CD4-positive, alpha-beta T cell (primary cell): ENCODE measurements around the gene PMM2. TPM values are rescaled to one million over a fixed set of nuclear protein-coding genes. Genes with fewer than 3 reads are reported as not detected.
A peak's percentile ranks its signal among the peaks of the same experiment; 100 is the strongest.
"Not testable (repeated sequence)": the region's sequence is repeated elsewhere in the genome, so short reads cannot be mapped to it uniquely, and the experiment has no call there.

Experiments used
- ATAC-seq: fragments of 200-7000 bp; cut with Tn5 transposase; one replicate; pipeline ENCODE4 v1.10.0; 2022; ENCODE audit warnings: mild to moderate bottlenecking; ENCODE audit not compliant: poor library complexity
- CTCF ChIA-PET: fragments of 350-600 bp; sonication (Branson Sonifier 250); formaldehyde crosslinking; loops from one replicate; lab custom pipeline; 2021; ENCODE audit warnings: antibody characterized with exemption, inconsistent platforms; lab: Charles Lee
- POLR2A ChIA-PET: fragments of 350-600 bp; sonication (Branson Sonifier 250); formaldehyde crosslinking; loops from one replicate; lab custom pipeline; 2021; ENCODE audit warnings: antibody characterized with exemption, inconsistent platforms; lab: Charles Lee
- DNase-seq, 14 experiments: peaks; one replicate each; pipeline ENCODE4 v3.0.0-alpha.2; 2013 to 2020; ENCODE audit warnings: mixed read lengths in 2 of 14
- H3K27ac ChIP-seq, 2 donors: one replicate each; pipeline versions ENCODE4 v1.5.1 to v1.7.0; 2013; ENCODE audit warnings: low read length in 2 of 2, low read depth in 1 of 2, mild to moderate bottlenecking in 1 of 2
- H3K27me3 ChIP-seq, 2 experiments: 1 replicate in 1 of 2; 2 replicates in 1 of 2; pipeline versions ENCODE4 v1.6.1 to v1.7.0; 2013; ENCODE audit warnings: low read length in 2 of 2, control low read depth in 1 of 2, mild to moderate bottlenecking in 1 of 2, moderate library complexity in 1 of 2; ENCODE audit not compliant: insufficient read depth in 2 of 2, control insufficient read depth in 1 of 2
- H3K36me3 ChIP-seq: one replicate; pipeline ENCODE4 v1.6.1; 2013; ENCODE audit warnings: low read length, control low read depth; ENCODE audit not compliant: insufficient read depth
- H3K4me1 ChIP-seq: one replicate; pipeline ENCODE4 v1.6.1; 2013; ENCODE audit warnings: low read length, control low read depth; ENCODE audit not compliant: insufficient read depth
- H3K4me3 ChIP-seq: one replicate; pipeline ENCODE4 v1.5.1; 2013; ENCODE audit warnings: mild to moderate bottlenecking, low read length, moderate library complexity
- H3K9me3 ChIP-seq, 2 experiments: 1 replicate in 1 of 2; 2 replicates in 1 of 2; pipeline versions ENCODE4 v1.6.1 to v1.7.0; 2013; ENCODE audit warnings: low read length in 2 of 2, mild to moderate bottlenecking in 2 of 2, control low read depth in 1 of 2, moderate library complexity in 1 of 2; ENCODE audit not compliant: control insufficient read depth in 1 of 2, insufficient read depth in 1 of 2
- H3K27ac Mint-ChIP-seq: one replicate; pipeline ENCODE4 v1.8.0; 2020; ENCODE audit warnings: mixed read lengths
- H3K27me3 Mint-ChIP-seq: one replicate; pipeline ENCODE4 v1.8.0; 2021; ENCODE audit warnings: mixed read lengths
- H3K36me3 Mint-ChIP-seq: one replicate; pipeline ENCODE4 v1.8.0; 2021; ENCODE audit warnings: low read depth, mixed read lengths
- H3K4me1 Mint-ChIP-seq: one replicate; pipeline ENCODE4 v1.8.0; 2021; ENCODE audit warnings: low read depth, mixed read lengths
- H3K4me3 Mint-ChIP-seq: one replicate; pipeline ENCODE4 v1.8.0; 2020; ENCODE audit warnings: mild to moderate bottlenecking, mixed read lengths
- H3K9me3 Mint-ChIP-seq: one replicate; pipeline ENCODE4 v1.8.0; 2020; ENCODE audit warnings: mixed read lengths
- intact Hi-C, 2 experiments: fragments of 100-400 bp; cut with DNase I in 1 of 2; cut with micrococcal nuclease in 1 of 2; formaldehyde crosslinking; loops; one replicate each; pipeline versions ENCODE4 v1.15.1 to v1.9.0; 2023 to 2025; cut with DNase I, micrococcal nuclease
- total RNA-seq, 174 experiments: library from RNA in 2 of 174; stranded (reverse) in 2 of 174; gene quantifications; one replicate each; pipeline ENCODE4 v1.2.3 and lab custom pipeline; 2021 to 2026
- TF ChIP-seq, protein P1 (sequence below): fragments of 200-600 bp; IDR thresholded peaks from one replicate; pipeline ENCODE4 v1.8.0; 2022; ENCODE audit warnings: antibody characterized with exemption, mild to moderate bottlenecking

The PMM2 gene
- total RNA-seq, 2 experiments from 2014 or later, result 24.2 to 27.0 TPM

GRCh38 chr16:8842016-8842415, 44.4 kb downstream of the PMM2 start:
- H3K4me1 ChIP-seq, DNase-seq, CTCF ChIA-PET, H3K27ac ChIP-seq, H3K9me3 ChIP-seq, POLR2A ChIA-PET, H3K4me3 ChIP-seq, H3K27me3 Mint-ChIP-seq, H3K4me3 Mint-ChIP-seq, intact Hi-C loops, ATAC-seq, H3K27me3 ChIP-seq, H3K9me3 Mint-ChIP-seq, H3K36me3 ChIP-seq: not testable (repeated sequence)
- H3K27ac Mint-ChIP-seq, result peak overlapping the region; percentile 37
- peaks cover 12% of the 10 kb centered on the region for H3K4me1 Mint-ChIP-seq
- peaks cover 16% of the 10 kb centered on the region for H3K36me3 Mint-ChIP-seq

DNA sequence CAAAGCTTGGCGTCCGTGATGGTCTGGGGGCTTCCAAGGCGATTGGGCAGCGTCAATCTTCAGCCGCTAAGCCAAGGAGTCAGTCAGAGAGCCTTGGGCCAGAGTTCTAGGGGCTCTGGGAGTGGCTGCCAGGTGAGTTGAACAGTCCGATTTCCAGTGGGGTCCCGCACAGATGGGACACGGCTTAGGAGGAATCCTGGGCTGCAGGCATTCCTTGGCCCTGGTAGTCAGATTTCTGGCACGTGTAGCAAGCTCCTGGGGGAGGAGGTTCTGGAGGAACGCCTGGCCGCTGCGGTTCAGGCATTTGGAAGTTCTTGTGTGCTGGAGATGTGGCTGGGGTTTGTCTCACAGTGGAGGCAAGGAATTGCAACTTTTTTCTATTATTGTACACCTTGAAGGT, 45.7 kb downstream of the PMM2 start:
- H3K4me3 ChIP-seq, ATAC-seq, H3K4me1 ChIP-seq, H3K27me3 Mint-ChIP-seq, H3K36me3 ChIP-seq, CTCF ChIA-PET, H3K4me3 Mint-ChIP-seq, H3K9me3 ChIP-seq, DNase-seq, H3K27ac Mint-ChIP-seq, H3K27ac ChIP-seq, H3K27me3 ChIP-seq, H3K9me3 Mint-ChIP-seq, POLR2A ChIA-PET, intact Hi-C loops: not testable (repeated sequence)
- peaks cover 12% of the 10 kb centered on the region for H3K4me1 Mint-ChIP-seq
- peaks cover 16% of the 10 kb centered on the region for H3K36me3 Mint-ChIP-seq

- TF ChIP-seq, protein P1, sequence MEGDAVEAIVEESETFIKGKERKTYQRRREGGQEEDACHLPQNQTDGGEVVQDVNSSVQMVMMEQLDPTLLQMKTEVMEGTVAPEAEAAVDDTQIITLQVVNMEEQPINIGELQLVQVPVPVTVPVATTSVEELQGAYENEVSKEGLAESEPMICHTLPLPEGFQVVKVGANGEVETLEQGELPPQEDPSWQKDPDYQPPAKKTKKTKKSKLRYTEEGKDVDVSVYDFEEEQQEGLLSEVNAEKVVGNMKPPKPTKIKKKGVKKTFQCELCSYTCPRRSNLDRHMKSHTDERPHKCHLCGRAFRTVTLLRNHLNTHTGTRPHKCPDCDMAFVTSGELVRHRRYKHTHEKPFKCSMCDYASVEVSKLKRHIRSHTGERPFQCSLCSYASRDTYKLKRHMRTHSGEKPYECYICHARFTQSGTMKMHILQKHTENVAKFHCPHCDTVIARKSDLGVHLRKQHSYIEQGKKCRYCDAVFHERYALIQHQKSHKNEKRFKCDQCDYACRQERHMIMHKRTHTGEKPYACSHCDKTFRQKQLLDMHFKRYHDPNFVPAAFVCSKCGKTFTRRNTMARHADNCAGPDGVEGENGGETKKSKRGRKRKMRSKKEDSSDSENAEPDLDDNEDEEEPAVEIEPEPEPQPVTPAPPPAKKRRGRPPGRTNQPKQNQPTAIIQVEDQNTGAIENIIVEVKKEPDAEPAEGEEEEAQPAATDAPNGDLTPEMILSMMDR, result no peak
- H3K27me3 Mint-ChIP-seq, result no peaks in the 10 kb centered on the region
- peaks cover 33% of the 10 kb centered on the region for H3K36me3 Mint-ChIP-seq
- no peaks in the 10 kb centered on the region for H3K9me3 ChIP-seq
- H3K4me1 ChIP-seq, result peaks cover 9% of the 10 kb centered on the region
- ChIA-PET CTCF (no interaction called here), POLR2A (no interaction called here)
- H3K4me3 ChIP-seq, result no peak overlapping the region
- peaks cover 22% of the 10 kb centered on the region for H3K4me1 Mint-ChIP-seq
- H3K9me3 Mint-ChIP-seq, result no peaks in the 10 kb centered on the region
- H3K27me3 ChIP-seq, result no peaks in the 10 kb centered on the region
- H3K4me3 Mint-ChIP-seq, result no peak overlapping the region
- H3K27ac Mint-ChIP-seq, result no peak overlapping the region
- intact Hi-C loops, result no loop called here
- ATAC-seq, result no peak
- peaks cover 20% of the 10 kb centered on the region for H3K36me3 ChIP-seq
- DNase-seq, result no peak
- no peak overlapping the region for H3K27ac ChIP-seq
These were observed 48.2 kb downstream of the PMM2 start for GRCh38 chr16:8845699-8846298.

GRCh38 chr16:8846401-8846932, 48.8 kb downstream of the PMM2 start:
- no peak overlapping the region for H3K27ac ChIP-seq
- Mint-ChIP-seq H3K27ac (no peak overlapping the region), H3K9me3 (no peaks in the 10 kb centered on the region), H3K27me3 (no peaks in the 10 kb centered on the region), H3K4me1 (peaks cover 24% of the 10 kb centered on the region), H3K36me3 (peaks cover 37% of the 10 kb centered on the region), H3K4me3 (no peak overlapping the region)
- peaks cover 20% of the 10 kb centered on the region for H3K36me3 ChIP-seq
- TF ChIP-seq, protein P1, result no peak
- CTCF ChIA-PET, result no interaction called here
- H3K4me1 ChIP-seq, result peaks cover 9% of the 10 kb centered on the region
- H3K9me3 ChIP-seq, result no peaks in the 10 kb centered on the region
- ATAC-seq (no peak), DNase-seq (no peak)
- no peaks in the 10 kb centered on the region for H3K27me3 ChIP-seq
- POLR2A ChIA-PET, result no interaction called here
- no peak overlapping the region for H3K4me3 ChIP-seq
- intact Hi-C loops, result no loop called here
